ACC112 (cell line): ENCODE measurements around the gene RALGPS2.
"Not testable (repeated sequence)": the region's sequence is repeated elsewhere in the genome, so short reads cannot be mapped to it uniquely, and the experiment has no call there.

Experiments
- H2AFZ ChIP-seq: fragments of 200-600 bp; sonication (generic); one replicate; pipeline ENCODE4 v1.6.0; 2017; ENCODE audit warnings: antibody characterized with exemption, low read length; ENCODE audit not compliant: unreplicated experiment
- H3K27ac ChIP-seq: fragments of 200-600 bp; sonication (generic); 2 replicates; pipeline ENCODE4 v1.5.1; 2014; ENCODE audit warnings: low read depth, mild to moderate bottlenecking, antibody characterized with exemption, low read length, moderate library complexity
- H3K27me3 ChIP-seq: fragments of 200-600 bp; sonication (generic); 2 replicates; pipeline ENCODE4 v1.6.1; 2014; ENCODE audit warnings: mild to moderate bottlenecking, antibody characterized with exemption, low read length, moderate library complexity, mixed read lengths; ENCODE audit not compliant: insufficient read depth
- H3K36me3 ChIP-seq: fragments of 200-600 bp; sonication (generic); 2 replicates; pipeline ENCODE4 v1.6.1; 2016; ENCODE audit warnings: mild to moderate bottlenecking, antibody characterized with exemption, low read length, moderate library complexity, mixed read lengths; ENCODE audit not compliant: insufficient read depth
- H3K4me1 ChIP-seq: fragments of 200-600 bp; sonication (generic); one replicate; pipeline ENCODE4 v1.6.1; 2016; ENCODE audit warnings: low read length, mixed read lengths; ENCODE audit not compliant: insufficient read depth, unreplicated experiment, control insufficient read depth
- H3K4me3 ChIP-seq: fragments of 200-600 bp; sonication (generic); 2 replicates; pipeline ENCODE4 v1.5.1; 2014; ENCODE audit warnings: mild to moderate bottlenecking, low read depth, low read length
- H3K79me2 ChIP-seq: fragments of 200-600 bp; sonication (generic); one replicate; pipeline ENCODE4 v1.6.0; 2016; ENCODE audit warnings: low read length; ENCODE audit not compliant: control insufficient read depth, unreplicated experiment, insufficient read depth

RALGPS2 gene

DNA sequence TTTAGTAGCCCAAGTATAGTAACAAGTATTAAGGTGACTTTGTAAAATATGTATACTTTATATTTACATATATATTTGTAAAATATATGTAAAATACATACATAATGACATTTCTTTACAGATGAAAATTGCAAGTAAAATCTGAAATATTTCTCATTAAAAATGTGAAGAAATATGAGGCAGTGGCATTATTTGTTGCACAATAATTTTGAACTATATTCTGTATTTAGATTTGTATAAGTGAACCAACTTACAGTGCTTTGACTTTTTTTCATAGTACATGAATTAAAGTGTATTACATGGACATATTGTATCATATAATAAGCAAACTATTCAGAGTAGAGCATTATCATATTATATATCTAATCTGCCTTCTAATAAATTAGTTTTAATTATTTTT is 85.5 kb downstream of the RALGPS2 start:
- no peaks in the 10 kb centered on the region for H3K27me3 ChIP-seq
- no peak overlapping the region for H3K4me3 ChIP-seq
- H3K79me2 ChIP-seq: no peaks in the 10 kb centered on the region
- H2AFZ ChIP-seq: no peak overlapping the region
- H3K27ac ChIP-seq: no peak overlapping the region
- no peaks in the 10 kb centered on the region for H3K4me1 ChIP-seq
- H3K36me3 ChIP-seq: no peaks in the 10 kb centered on the region

DNA sequence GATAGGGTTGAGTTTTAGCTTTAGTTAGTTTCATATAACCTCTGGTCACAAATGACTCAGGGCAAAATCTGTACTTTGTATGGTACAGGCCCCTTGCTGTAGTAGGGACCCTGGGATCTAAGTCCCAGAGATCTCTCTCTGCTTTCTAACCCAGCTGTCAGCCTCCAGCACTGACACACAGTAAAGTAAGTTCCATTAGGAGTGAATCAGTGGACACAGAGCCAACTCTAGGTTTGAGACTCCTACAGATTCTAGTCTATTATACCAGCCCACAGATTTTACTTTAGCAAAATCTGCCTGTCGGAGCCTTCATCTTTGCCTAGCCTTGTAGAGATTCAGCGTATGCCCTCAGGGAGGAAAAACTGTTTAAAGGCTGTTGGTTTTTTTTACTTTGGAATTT is 93.4 kb downstream of the RALGPS2 start:
- Histone ChIP-seq H3K27me3 (no peaks in the 10 kb centered on the region), H3K79me2 (no peaks in the 10 kb centered on the region), H2AFZ (no peak overlapping the region), H3K36me3 (0 out of 2 replicates have a peak, but pooled peaks cover 3% of the 10 kb centered on the region), H3K27ac (no peak overlapping the region), H3K4me3 (no peak overlapping the region), H3K4me1 (no peaks in the 10 kb centered on the region)

DNA sequence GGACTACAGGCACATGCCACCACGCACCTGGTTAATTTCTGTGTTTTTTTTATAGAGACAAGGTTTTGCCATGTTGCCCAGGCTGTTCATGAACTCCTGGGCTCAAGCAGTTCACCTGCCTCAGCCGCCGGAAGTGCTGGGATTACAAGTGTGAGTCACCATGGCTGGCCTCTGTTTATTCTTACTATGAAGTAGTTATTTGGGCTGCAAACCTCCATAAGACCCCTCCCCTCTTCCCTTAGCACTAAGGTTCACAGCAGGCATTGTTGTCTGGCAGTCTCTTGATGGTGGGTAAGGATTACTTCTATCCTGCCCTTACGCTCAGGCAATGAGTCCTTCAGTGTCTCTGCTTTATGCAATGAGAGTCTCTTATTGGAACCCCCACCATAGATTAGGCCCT is 94.1 kb downstream of the RALGPS2 start:
- no peaks in the 10 kb centered on the region for H3K79me2 ChIP-seq
- no peak overlapping the region for H3K27ac ChIP-seq
- H3K36me3 ChIP-seq: peaks cover 3% of the 10 kb centered on the region; the same call in 1 of the 2 replicates

DNA sequence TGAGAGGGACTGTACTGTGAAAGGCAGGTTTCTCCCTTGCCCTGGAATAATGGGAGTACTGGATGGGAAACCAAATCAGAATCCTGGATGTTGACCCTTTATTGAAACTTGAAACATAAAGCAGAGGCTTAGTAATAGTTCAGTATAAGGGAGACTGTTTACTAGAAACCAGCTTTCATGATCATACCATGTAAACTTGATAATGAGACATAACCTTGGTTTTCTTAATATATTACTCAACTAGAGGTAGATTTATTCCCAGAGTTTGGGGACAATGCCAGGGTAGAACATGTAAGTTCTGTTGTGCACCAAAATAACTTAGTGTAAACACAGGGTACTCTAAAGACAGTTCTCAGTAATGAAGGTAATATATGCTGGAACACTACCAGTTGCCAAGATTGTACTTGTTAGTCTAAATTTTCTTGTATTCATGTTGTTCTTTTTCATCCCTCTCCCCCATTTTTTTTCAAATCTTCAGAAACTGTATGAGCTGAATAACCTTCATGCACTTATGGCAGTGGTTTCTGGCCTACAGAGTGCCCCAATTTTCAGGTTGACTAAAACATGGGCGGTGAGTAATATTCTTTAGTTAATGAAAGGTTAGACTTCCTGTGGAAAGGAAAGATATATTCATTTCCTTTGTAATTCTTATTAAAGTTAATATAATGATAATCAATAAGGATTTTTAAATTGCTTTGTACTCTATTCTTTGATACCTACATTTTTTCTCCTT is 96.3 kb downstream of the RALGPS2 start:
- H3K4me1 ChIP-seq: no peaks in the 10 kb centered on the region
- H3K27me3 ChIP-seq: no peaks in the 10 kb centered on the region
- H2AFZ ChIP-seq: no peak overlapping the region
- no peaks in the 10 kb centered on the region for H3K79me2 ChIP-seq
- no peak overlapping the region for H3K27ac ChIP-seq
- no peak overlapping the region for H3K4me3 ChIP-seq
- H3K36me3 ChIP-seq: peaks cover 3% of the 10 kb centered on the region; the same call in 1 of the 2 replicates

More for the DNA sequence above, 94.1 kb downstream of the RALGPS2 start:
- H3K4me3 ChIP-seq: no peak overlapping the region
- H3K4me1 ChIP-seq: no peaks in the 10 kb centered on the region
- H3K27me3 ChIP-seq: no peaks in the 10 kb centered on the region
- no peak overlapping the region for H2AFZ ChIP-seq

DNA sequence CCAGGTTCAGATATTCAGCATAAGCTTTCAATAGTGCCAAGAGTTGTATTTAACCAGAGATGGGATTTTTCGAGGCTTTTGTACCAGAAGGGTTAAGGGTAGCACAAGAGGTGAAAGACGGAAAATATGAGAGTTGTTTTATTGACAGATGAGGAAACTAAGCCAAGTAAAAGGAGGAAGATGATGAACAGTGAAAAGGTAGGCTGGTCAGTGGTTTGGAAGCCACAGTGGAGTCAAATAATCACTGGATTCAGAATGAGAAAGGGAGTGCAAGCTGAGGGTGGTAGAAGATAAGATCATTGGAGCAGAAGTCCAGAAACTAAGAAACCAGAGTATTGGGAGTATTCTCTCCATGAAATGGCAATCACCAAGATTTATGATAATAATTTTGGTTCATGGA is 100.1 kb downstream of the RALGPS2 start:
- H2AFZ ChIP-seq: no peak overlapping the region
- H3K27me3 ChIP-seq: no peaks in the 10 kb centered on the region
- H3K27ac ChIP-seq: no peak overlapping the region
- H3K4me3 ChIP-seq: no peak overlapping the region
- peaks cover 3% of the 10 kb centered on the region for H3K36me3 ChIP-seq
- H3K79me2 ChIP-seq: no peaks in the 10 kb centered on the region
- H3K4me1 ChIP-seq: no peaks in the 10 kb centered on the region

DNA sequence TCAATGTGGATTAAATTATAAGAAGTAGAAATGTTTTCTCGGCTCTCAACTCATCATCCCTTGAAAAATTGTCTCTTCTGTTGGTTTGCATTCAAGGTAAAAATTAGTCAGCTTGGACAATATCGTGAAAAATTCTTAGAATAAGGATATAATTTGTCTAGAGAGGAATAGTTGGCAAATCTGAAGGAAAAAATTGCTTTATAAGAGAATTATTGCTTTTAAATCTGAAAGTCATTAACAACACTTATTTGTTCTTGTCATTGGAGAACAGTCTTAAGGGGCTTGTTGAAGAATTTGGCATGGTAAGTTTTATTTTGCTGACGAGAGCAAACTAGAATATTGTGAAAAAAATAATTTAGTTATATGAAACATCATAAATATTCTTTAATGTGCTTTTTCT is 119.4 kb downstream of the RALGPS2 start:
- Histone ChIP-seq H3K4me3 (no peak overlapping the region), H3K79me2 (no peaks in the 10 kb centered on the region), H3K36me3 (no peaks in the 10 kb centered on the region), H3K27ac (no peak overlapping the region), H2AFZ (no peak overlapping the region), H3K4me1 (peaks cover 13% of the 10 kb centered on the region), H3K27me3 (no peaks in the 10 kb centered on the region)

DNA sequence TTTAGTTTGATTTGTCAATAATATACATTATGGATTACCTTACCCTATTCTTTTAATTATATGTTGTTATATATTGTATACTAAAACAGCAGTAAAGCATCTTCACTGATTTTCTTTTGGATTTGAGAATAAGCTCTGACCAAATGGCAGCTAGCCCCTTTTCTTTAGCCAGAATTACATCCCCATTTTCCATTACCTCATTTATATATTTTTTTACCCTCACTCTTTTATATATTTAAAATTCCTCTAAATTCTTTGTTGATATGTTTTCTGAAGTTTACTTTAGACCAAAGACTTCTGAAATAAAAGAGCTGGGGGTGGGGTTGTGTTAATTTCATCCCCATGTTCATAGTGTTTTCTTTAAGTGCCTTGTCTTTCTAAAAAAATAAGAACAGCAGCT is 121.3 kb downstream of the RALGPS2 start:
- H2AFZ ChIP-seq: no peak overlapping the region
- peaks cover 13% of the 10 kb centered on the region for H3K4me1 ChIP-seq
- no peak overlapping the region for H3K27ac ChIP-seq
- no peak overlapping the region for H3K4me3 ChIP-seq
- H3K27me3 ChIP-seq: no peaks in the 10 kb centered on the region
- no peaks in the 10 kb centered on the region for H3K79me2 ChIP-seq
- no peaks in the 10 kb centered on the region; the same call in 1 of the 2 replicates for H3K36me3 ChIP-seq

DNA sequence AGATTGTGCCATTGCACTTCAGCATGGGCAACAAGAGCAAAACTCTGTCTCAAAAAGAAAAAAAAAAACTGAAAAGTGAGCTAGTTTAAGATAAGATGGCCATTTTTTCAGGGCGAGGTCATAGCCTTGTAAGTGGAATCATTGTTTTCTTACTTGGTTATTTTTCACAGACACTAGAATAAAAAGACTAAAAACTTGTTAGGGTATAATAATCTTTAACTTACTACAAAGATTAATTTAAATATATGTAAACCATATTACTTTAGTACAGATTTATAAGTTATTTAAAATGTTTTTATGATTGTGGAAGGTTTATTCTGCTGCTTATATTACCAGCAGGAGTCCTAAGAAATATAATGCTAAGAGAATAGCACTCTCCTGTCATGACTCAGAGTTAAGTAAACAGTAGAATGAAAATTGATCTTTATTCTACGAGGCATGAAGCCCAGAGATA is 122.4 kb downstream of the RALGPS2 start:
- H3K36me3 ChIP-seq: no peaks in the 10 kb centered on the region; the same call in 1 of the 2 replicates
- peak overlapping the region; percentile 28; the same call in 1 of the 2 replicates for H3K27ac ChIP-seq
- peak overlapping the region; percentile 25; the same call in 1 of the 2 replicates for H3K4me3 ChIP-seq
- no peak overlapping the region for H2AFZ ChIP-seq
- no peaks in the 10 kb centered on the region for H3K27me3 ChIP-seq
- no peaks in the 10 kb centered on the region for H3K79me2 ChIP-seq
- H3K4me1 ChIP-seq: peaks cover 13% of the 10 kb centered on the region

DNA sequence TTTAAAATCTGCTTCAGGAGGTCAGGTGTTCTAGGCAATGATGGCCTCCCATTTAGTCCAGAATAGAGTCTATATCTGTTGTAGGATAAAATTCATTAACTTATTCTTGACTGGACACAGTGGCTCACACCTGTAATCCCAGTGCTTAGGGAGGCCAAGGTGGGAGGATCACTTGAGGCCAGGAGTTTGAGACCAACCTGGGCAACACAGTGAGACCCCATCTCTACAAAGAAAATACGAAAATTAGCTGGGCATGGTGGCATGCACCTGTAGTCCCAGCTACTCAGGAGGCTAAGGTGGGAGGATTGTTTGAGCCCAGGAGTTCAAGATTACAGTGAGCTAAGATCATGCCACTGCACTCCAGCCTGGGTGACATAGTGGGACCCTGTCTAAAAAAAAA is 122.9 kb downstream of the RALGPS2 start:
- peak overlapping the region; percentile 28; the same call in 1 of the 2 replicates for H3K27ac ChIP-seq
- H3K4me3 ChIP-seq: peak overlapping the region; percentile 25; the same call in 1 of the 2 replicates
- H3K27me3 ChIP-seq: not testable (repeated sequence)

DNA sequence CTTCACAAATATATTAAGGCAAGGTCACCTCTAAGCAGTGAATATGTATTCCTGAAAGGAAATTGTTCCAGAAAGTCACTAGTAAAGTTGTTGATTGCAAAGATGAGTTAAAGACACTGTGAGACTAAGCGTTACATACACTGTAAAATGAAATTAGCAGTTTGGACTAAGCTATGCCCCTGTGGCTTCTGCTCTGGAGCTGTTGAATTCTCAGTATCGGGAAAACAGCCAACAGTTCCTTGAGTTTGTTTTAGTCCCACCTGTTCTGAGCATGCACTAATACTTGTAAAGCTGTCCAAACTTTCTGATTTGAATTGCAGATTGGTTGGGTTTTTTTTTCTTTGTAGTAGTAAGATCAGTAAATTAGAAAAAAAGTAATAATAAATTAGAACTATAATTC is 124.9 kb downstream of the RALGPS2 start:
- Histone ChIP-seq H3K27ac (no peak overlapping the region), H3K36me3 (no peaks in the 10 kb centered on the region; the same call in 1 of the 2 replicates), H3K4me1 (peaks cover 13% of the 10 kb centered on the region)

More for the DNA sequence above, 122.9 kb downstream of the RALGPS2 start:
- not testable (repeated sequence) for H3K36me3 ChIP-seq, H2AFZ ChIP-seq, H3K79me2 ChIP-seq
- H3K4me1 ChIP-seq: peaks cover 13% of the 10 kb centered on the region

DNA sequence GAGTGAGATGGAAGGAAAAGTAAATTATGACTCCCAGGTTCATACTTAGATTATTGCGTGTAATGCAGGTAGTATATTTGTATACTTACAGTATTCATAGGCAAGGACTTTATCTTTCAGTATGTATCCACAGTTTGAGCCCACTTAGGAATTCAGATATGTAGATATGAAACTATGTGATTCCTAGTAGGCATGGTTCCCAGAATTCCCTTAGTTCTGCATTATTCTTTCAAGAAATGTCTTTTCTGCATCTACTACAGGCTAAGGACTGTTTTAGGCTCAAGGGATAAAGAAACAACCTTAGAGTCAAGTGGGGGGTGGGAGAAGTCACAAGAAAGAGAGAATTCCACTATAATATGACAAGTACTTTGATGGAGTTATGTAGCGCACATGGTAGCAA is 132.1 kb downstream of the RALGPS2 start:
- 0 out of 2 replicates have a peak, but pooled peaks cover 3% of the 10 kb centered on the region for H3K36me3 ChIP-seq
- H3K79me2 ChIP-seq: no peaks in the 10 kb centered on the region
- no peaks in the 10 kb centered on the region for H3K4me1 ChIP-seq
- H2AFZ ChIP-seq: no peak overlapping the region
- no peak overlapping the region for H3K4me3 ChIP-seq
- H3K27ac ChIP-seq: no peak overlapping the region
- no peaks in the 10 kb centered on the region for H3K27me3 ChIP-seq

More for the DNA sequence above, 124.9 kb downstream of the RALGPS2 start:
- H3K4me3 ChIP-seq: no peak overlapping the region
- H3K27me3 ChIP-seq: no peaks in the 10 kb centered on the region
- H2AFZ ChIP-seq: no peak overlapping the region
- no peaks in the 10 kb centered on the region for H3K79me2 ChIP-seq
